OCI-LY1 (cell line): ENCODE data around the gene GOLGA8O.
"Not testable (repeated sequence)": the region's sequence is repeated elsewhere in the genome, so short reads cannot be mapped to it uniquely, and the experiment has no call there.

Experiments used
- H2AFZ ChIP-seq: fragments of 200-600 bp; sonication (generic), shearing (Covaris generic); 2 replicates; pipeline ENCODE4 v1.6.0; 2014; ENCODE audit warnings: antibody characterized with exemption, mild to moderate bottlenecking, low read length
- H3F3A ChIP-seq: fragments of 200-600 bp; sonication (generic), shearing (Covaris generic); 2 replicates; pipeline ENCODE4 v1.6.0; 2014; ENCODE audit warnings: mild to moderate bottlenecking, antibody characterized with exemption, low read length, moderate library complexity; ENCODE audit not compliant: insufficient read depth
- H3K27ac ChIP-seq: fragments of 200-600 bp; sonication (generic); 2 replicates; pipeline ENCODE4 v1.5.1; 2014; ENCODE audit warnings: low read length, mixed run types, mild to moderate bottlenecking, low read depth; ENCODE audit not compliant: poor library complexity, severe bottlenecking
- H3K27me3 ChIP-seq: fragments of 200-600 bp; sonication (generic); 2 replicates; pipeline ENCODE4 v1.6.0; 2014; ENCODE audit warnings: antibody characterized with exemption, mild to moderate bottlenecking, low read length, moderate library complexity; ENCODE audit not compliant: insufficient read depth
- H3K36me3 ChIP-seq: fragments of 200-600 bp; sonication (generic); 2 replicates; pipeline ENCODE4 v1.6.1; 2014; ENCODE audit warnings: mild to moderate bottlenecking, antibody characterized with exemption, low read length, moderate library complexity, mixed read lengths; ENCODE audit not compliant: insufficient read depth
- H3K4me1 ChIP-seq: fragments of 200-600 bp; sonication (generic); 2 replicates; pipeline ENCODE4 v1.5.1; 2014; ENCODE audit warnings: mild to moderate bottlenecking, low read length, moderate library complexity; ENCODE audit not compliant: insufficient read depth, severe bottlenecking
- H3K4me2 ChIP-seq: fragments of 200-600 bp; sonication (generic), shearing (Covaris generic); 2 replicates; pipeline ENCODE4 v1.6.1; 2014; ENCODE audit warnings: low read length
- H3K4me3 ChIP-seq: fragments of 200-600 bp; sonication (generic); 2 replicates; pipeline ENCODE4 v1.5.1; 2014; ENCODE audit warnings: low read length, low read depth, mild to moderate bottlenecking, mixed read lengths; ENCODE audit not compliant: poor library complexity, severe bottlenecking
- H3K79me2 ChIP-seq: fragments of 200-600 bp; shearing (Covaris generic); 2 replicates; pipeline ENCODE4 v1.6.1; 2016; ENCODE audit warnings: mixed run types, low read length, mixed read lengths; ENCODE audit not compliant: insufficient read depth
- H3K9ac ChIP-seq: fragments of 200-600 bp; sonication (generic), shearing (Covaris generic); 2 replicates; pipeline ENCODE4 v1.6.1; 2014; ENCODE audit warnings: mild to moderate bottlenecking, low read length, mixed read lengths
- H3K9me2 ChIP-seq: fragments of 200-600 bp; sonication (generic), shearing (Covaris generic); 2 replicates; pipeline ENCODE4 v1.6.1; 2014; ENCODE audit warnings: low read depth, mild to moderate bottlenecking, low read length, mixed read lengths
- H3K9me3 ChIP-seq: fragments of 200-600 bp; shearing (Covaris generic); 2 replicates; pipeline ENCODE4 v1.6.1; 2014; ENCODE audit warnings: low read length, mixed read lengths
- H4K20me1 ChIP-seq: fragments of 200-600 bp; sonication (generic), shearing (Covaris generic); 2 replicates; pipeline ENCODE4 v1.6.0; 2016; ENCODE audit warnings: mild to moderate bottlenecking, low read length; ENCODE audit not compliant: insufficient read depth

GOLGA8O gene

GRCh38 chr15:32468076-32468475, 12.6 kb upstream of the GOLGA8O start:
- not testable (repeated sequence) for H3K4me1 ChIP-seq, H3K9ac ChIP-seq, H3K27ac ChIP-seq, H3K4me3 ChIP-seq, H3K36me3 ChIP-seq, H3K9me2 ChIP-seq, H3K9me3 ChIP-seq, H4K20me1 ChIP-seq, H3K79me2 ChIP-seq, H2AFZ ChIP-seq, H3K27me3 ChIP-seq, H3F3A ChIP-seq, H3K4me2 ChIP-seq

GRCh38 chr15:32440445-32440977, 14.9 kb downstream of the GOLGA8O start:
- not testable (repeated sequence) for H3K4me1 ChIP-seq, H3K36me3 ChIP-seq, H3K9me3 ChIP-seq, H3K9me2 ChIP-seq, H4K20me1 ChIP-seq, H3K9ac ChIP-seq, H3K79me2 ChIP-seq, H3K4me2 ChIP-seq, H2AFZ ChIP-seq, H3F3A ChIP-seq, H3K27ac ChIP-seq, H3K27me3 ChIP-seq, H3K4me3 ChIP-seq

DNA sequence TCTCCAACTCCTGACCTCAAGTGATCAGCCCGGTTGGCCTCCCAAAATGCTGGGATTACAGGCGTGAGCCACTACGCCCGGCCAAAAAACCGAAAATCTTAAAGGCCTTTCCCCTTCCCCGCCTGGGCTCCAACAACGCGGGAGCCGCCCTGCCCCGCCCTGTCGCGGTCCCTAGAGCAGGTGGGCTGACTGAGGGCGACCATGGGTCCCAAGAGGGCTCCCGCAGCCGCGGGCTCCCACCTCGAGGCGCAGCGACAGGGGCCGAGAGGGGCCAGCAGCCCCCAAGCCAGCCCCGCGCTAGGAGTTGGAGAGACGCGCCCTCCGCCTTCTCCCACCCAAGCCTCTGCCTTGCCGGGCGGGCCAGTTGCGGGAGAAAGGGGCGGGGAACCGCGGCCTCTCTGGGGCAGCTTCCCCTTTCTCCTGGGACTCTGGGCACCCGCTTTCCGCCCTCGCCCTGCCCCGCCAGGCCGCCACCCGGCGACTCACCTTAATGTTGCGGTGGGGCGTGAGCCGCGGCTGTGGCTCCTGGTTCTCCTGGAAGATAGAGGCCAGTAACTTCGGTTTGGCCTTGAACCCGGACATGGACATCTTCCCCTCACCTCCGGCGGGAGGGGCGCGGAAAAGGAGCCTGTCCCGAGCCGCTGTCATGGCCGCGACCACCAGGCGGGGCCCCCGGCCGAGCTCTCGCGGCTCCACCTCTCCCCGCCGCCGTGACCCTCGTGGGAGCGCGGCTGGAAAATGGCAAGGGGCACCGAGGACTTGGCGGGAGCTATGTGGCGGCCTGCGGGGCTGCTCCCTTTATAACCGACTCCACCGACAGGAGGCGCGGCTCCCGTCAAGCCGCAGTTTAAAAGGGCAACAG, 21.1 kb downstream of the GOLGA8O start:
- H3K36me3 ChIP-seq, result not testable (repeated sequence)

GRCh38 chr15:32427635-32428034, 27.8 kb downstream of the GOLGA8O start:
- H3K4me2 ChIP-seq, H3K9ac ChIP-seq, H3K9me3 ChIP-seq, H3K4me1 ChIP-seq, H3K4me3 ChIP-seq, H3K27ac ChIP-seq, H3F3A ChIP-seq, H3K9me2 ChIP-seq, H3K27me3 ChIP-seq, H4K20me1 ChIP-seq, H3K36me3 ChIP-seq, H3K79me2 ChIP-seq, H2AFZ ChIP-seq: not testable (repeated sequence)

More for the DNA sequence above, 21.1 kb downstream of the GOLGA8O start:
- not testable (repeated sequence) for H3K79me2 ChIP-seq, H3K9ac ChIP-seq, H3K4me3 ChIP-seq, H3K4me1 ChIP-seq, H3K27ac ChIP-seq, H2AFZ ChIP-seq, H3K27me3 ChIP-seq, H3F3A ChIP-seq, H3K9me3 ChIP-seq, H4K20me1 ChIP-seq, H3K4me2 ChIP-seq, H3K9me2 ChIP-seq

DNA sequence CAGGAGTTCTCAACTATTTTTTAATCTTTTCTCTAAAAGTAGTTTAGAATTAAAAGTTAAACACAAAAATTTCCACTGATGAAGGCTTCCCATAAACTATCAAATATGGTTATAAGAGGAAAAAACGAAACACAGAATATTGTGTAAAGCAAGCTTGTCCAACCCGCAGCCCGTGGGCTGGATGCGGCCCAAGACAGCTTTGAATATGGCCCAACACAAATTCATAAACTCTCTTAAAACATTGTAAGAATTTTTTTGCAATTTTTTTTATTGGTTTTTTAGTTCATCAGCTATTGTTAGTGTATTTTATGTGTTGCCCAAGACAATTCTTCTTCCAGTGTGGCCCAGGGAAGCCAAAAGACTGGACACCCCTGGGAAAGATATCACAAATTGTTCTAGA, 28.9 kb downstream of the GOLGA8O start:
- not testable (repeated sequence) for H3K36me3 ChIP-seq, H3K4me1 ChIP-seq, H2AFZ ChIP-seq, H3K4me2 ChIP-seq, H3K9ac ChIP-seq, H3K4me3 ChIP-seq, H3K27ac ChIP-seq, H3F3A ChIP-seq, H3K79me2 ChIP-seq, H4K20me1 ChIP-seq, H3K9me3 ChIP-seq, H3K9me2 ChIP-seq, H3K27me3 ChIP-seq

DNA sequence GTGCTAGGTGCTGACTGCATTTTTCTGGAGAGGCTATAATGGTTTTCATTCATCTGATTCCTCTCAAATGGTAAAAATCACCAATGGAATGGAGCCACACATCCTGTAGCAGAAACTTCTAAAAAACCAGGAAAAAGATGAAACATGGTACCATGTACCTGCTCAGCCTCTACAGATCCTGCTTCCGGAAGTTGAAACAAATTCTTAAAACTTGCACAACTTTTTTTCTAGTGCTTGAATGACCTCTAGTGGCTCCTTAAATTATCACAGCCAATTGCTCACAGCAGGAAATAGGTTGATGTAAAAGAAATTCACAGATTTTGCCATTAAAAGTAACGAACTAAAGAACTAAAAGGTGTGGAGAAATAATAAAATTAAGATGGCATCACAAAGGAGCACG, 47.5 kb downstream of the GOLGA8O start:
- not testable (repeated sequence) for H3K9me2 ChIP-seq, H3K4me1 ChIP-seq, H3F3A ChIP-seq, H3K9ac ChIP-seq, H4K20me1 ChIP-seq, H2AFZ ChIP-seq, H3K4me3 ChIP-seq, H3K4me2 ChIP-seq, H3K79me2 ChIP-seq, H3K36me3 ChIP-seq, H3K9me3 ChIP-seq, H3K27ac ChIP-seq, H3K27me3 ChIP-seq

DNA sequence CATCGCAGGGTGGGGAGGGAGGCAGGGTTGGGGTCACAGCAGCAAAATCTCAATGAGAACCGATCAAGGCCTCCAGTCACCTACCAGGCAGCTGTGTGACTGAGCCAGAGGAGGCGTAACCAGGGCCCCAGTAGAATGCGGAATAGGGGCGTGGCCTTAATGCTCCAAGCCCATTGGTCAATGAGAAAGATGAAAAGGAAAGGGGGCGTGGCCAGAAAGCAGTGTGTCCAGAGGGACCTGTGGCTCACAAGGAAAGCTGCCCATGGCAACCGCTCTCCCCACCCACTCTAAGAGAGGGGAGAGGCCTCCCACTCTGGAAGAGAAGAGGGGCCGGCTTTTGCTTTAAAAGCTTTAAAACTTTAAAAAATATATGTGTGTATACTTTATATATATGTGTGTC, 52.2 kb downstream of the GOLGA8O start, which contains the start of gene GOLGA8K:
TSS of gene GOLGA8K (minus strand) at position 101 of the 400 bp plus-strand sequence. CDS start at position 3, 98 bp downstream.
- not testable (repeated sequence) for H3K27ac ChIP-seq, H2AFZ ChIP-seq, H3K9me2 ChIP-seq, H3K27me3 ChIP-seq, H3K9ac ChIP-seq, H3K4me3 ChIP-seq, H3K9me3 ChIP-seq, H3K4me1 ChIP-seq, H3K4me2 ChIP-seq, H3K79me2 ChIP-seq, H4K20me1 ChIP-seq, H3F3A ChIP-seq, H3K36me3 ChIP-seq
